SK-N-SH (cell line): ENCODE data around the gene CLDN5.

Experiments
- CTCF ChIP-seq: fragments of 200-600 bp; sonication (generic); IDR thresholded peaks from 2 replicates; pipeline ENCODE4 v1.6.1; 2017; ENCODE audit warnings: antibody characterized with exemption, mild to moderate bottlenecking, moderate library complexity
- EP300 ChIP-seq, 2 experiments: IDR thresholded peaks; 2 replicates each; pipeline versions ENCODE4 v1.4.0 to v1.6.1; 2012; ENCODE audit warnings: borderline replicate concordance in 1 of 2, low read depth in 1 of 2, low read length in 1 of 2
- RCOR1 ChIP-seq: fragments of 150-350 bp; IDR thresholded peaks from 2 replicates; pipeline ENCODE4 v1.6.1; 2017; ENCODE audit warnings: antibody characterized with exemption, low read length

GRCh38 chr22:19516378-19517170, 7.6 kb downstream of the CLDN5 start:
- no peak for TF ChIP-seq RCOR1
- no peak for TF ChIP-seq EP300 (IDR thresholded peaks at IDR 0.05; ENCODE audit: borderline replicate concordance in 1 of 2, low read depth in 1 of 2, low read length in 1 of 2)
- no peak for TF ChIP-seq CTCF
